GM04503 (cell line): ENCODE data around the gene AKAIN1.

Experiments
- DNase-seq: peaks from one replicate; pipeline ENCODE4 v3.0.0-alpha.2; 2012; ENCODE audit warnings: low read depth

AKAIN1 gene

GRCh38 chr18:5093902-5094301 lies 103.2 kb downstream of the AKAIN1 start:
- DNase-seq: no peak
